Measurements from ENCODE around the gene CCND1.

DNA sequence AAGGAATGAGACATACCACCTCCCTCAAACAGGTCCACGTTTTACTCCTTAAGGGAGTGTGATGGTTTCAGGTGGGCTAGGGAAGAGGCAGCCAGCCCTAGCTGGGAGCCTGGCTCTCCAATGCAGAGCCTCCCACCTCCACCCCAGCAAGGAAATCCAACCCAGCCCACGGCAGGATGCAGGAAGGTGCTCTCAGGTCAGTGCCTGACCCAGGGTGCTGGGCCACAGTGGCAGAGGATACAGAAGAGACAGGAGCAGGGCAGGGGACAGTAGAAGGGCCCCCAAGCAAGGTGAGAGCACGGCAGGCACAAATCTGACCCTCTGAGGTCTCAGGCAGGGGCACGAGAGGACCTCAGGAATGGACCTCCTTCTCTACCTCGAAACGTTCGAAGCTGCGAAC, 26.9 kb upstream of the CCND1 start:
- TF ChIP-seq CTCF (IDR thresholded peaks at IDR 0.05) (no peak), EZH2phosphoT487 (IDR thresholded peaks at IDR 0.05) (no peak)

Measured in neural progenitor cell (in vitro differentiated cells).